Stimulated activated CD8-positive, alpha-beta memory T cell treated with anti-CD3 and anti-CD28 coated beads, Interleukin-15, amount 100 ng/mL, for 4 hours (primary cell): ENCODE measurements around the gene ZNF407.

Experiments
- DNase-seq, 2 donors: peaks; one replicate each; pipeline ENCODE4 v3.0.0-alpha.2; 2020; ENCODE audit warnings: low read depth in 2 of 2

ZNF407 gene

GRCh38 chr18:74791501-74792194 is 194.0 kb downstream of the ZNF407 start:
- DNase-seq, result no peak

GRCh38 chr18:74793746-74794145 is 196.1 kb downstream of the ZNF407 start:
- DNase-seq, result no peak

- DNase-seq, result no peak
Observed at GRCh38 chr18:74795751-74796150, 198.1 kb downstream of the ZNF407 start.

GRCh38 chr18:74796211-74796610 is 198.5 kb downstream of the ZNF407 start:
- DNase-seq, result no peak

- no peak for DNase-seq
Observed at GRCh38 chr18:74796841-74797576, 199.3 kb downstream of the ZNF407 start.

- DNase-seq, result no peak
Observed at GRCh38 chr18:74797577-74798151, 200.0 kb downstream of the ZNF407 start.

GRCh38 chr18:74799542-74799941 is 201.9 kb downstream of the ZNF407 start:
- no peak for DNase-seq

- DNase-seq, result no peak
Observed at GRCh38 chr18:74800098-74800497, 202.4 kb downstream of the ZNF407 start.

- DNase-seq, result no peak
Observed at GRCh38 chr18:74803117-74803516, 205.4 kb downstream of the ZNF407 start.

GRCh38 chr18:74803769-74804168 is 206.1 kb downstream of the ZNF407 start:
- DNase-seq, result no peak

- DNase-seq, result no peak
Observed at GRCh38 chr18:74804677-74805076, 207.0 kb downstream of the ZNF407 start.

- DNase-seq, result no peak
Observed at GRCh38 chr18:74806073-74806472, 208.4 kb downstream of the ZNF407 start.

GRCh38 chr18:74806700-74807416 is 209.2 kb downstream of the ZNF407 start:
- no peak for DNase-seq

GRCh38 chr18:74817576-74817975 is 219.9 kb downstream of the ZNF407 start:
- no peak for DNase-seq

GRCh38 chr18:74818516-74819175 is 221.0 kb downstream of the ZNF407 start:
- DNase-seq, result no peak

- DNase-seq, result no peak
Observed at GRCh38 chr18:74819433-74820059, 221.9 kb downstream of the ZNF407 start.

GRCh38 chr18:74820160-74820780 is 222.6 kb downstream of the ZNF407 start:
- no peak for DNase-seq

GRCh38 chr18:74825460-74825859 is 227.8 kb downstream of the ZNF407 start:
- no peak for DNase-seq

GRCh38 chr18:74826572-74826971 is 228.9 kb downstream of the ZNF407 start:
- DNase-seq, result no peak

- DNase-seq, result no peak
Observed at GRCh38 chr18:74828200-74828599, 230.5 kb downstream of the ZNF407 start.
